Activated CD4-positive, alpha-beta T cell treated with anti-CD3 and anti-CD28 coated beads for 36 hours (primary cell): ENCODE measurements around the gene DHX34. TPM values are rescaled to one million over a fixed set of nuclear protein-coding genes. Genes with fewer than 3 reads are reported as not detected.
"Not testable (repeated sequence)": the region's sequence is repeated elsewhere in the genome, so short reads cannot be mapped to it uniquely, and the experiment has no call there.

Experiments
- ATAC-seq: fragments of 200-7000 bp; cut with Tn5 transposase; one replicate; pipeline ENCODE4 v1.10.0; 2021; ENCODE audit warnings: mild to moderate bottlenecking, moderate library complexity
- CTCF ChIA-PET: fragments of 350-600 bp; sonication (Branson Sonifier 250); formaldehyde crosslinking; loops from one replicate; lab custom pipeline; 2021; ENCODE audit warnings: antibody characterized with exemption; lab: Charles Lee
- POLR2A ChIA-PET: fragments of 350-600 bp; sonication (Branson Sonifier 250); formaldehyde crosslinking; loops from one replicate; lab custom pipeline; 2021; ENCODE audit warnings: antibody characterized with exemption, inconsistent platforms; lab: Charles Lee
- DNase-seq: peaks from one replicate; pipeline ENCODE4 v3.0.0-alpha.2; 2020
- H3K27ac Mint-ChIP-seq: one replicate; pipeline ENCODE4 v1.8.0; 2021; ENCODE audit warnings: mixed read lengths
- H3K27me3 Mint-ChIP-seq: one replicate; pipeline ENCODE4 v1.8.0; 2021; ENCODE audit warnings: mixed read lengths
- H3K36me3 Mint-ChIP-seq: one replicate; pipeline ENCODE4 v1.8.0; 2021; ENCODE audit warnings: low read depth, mixed read lengths
- H3K4me1 Mint-ChIP-seq: one replicate; pipeline ENCODE4 v1.8.0; 2021; ENCODE audit warnings: mixed read lengths
- H3K4me3 Mint-ChIP-seq: one replicate; pipeline ENCODE4 v1.8.0; 2021; ENCODE audit warnings: mild to moderate bottlenecking, moderate library complexity, mixed read lengths
- H3K9me3 Mint-ChIP-seq: one replicate; pipeline ENCODE4 v1.8.0; 2021; ENCODE audit warnings: low read depth, mixed read lengths
- intact Hi-C, 2 experiments: fragments of 100-400 bp; cut with DNase I in 1 of 2; cut with micrococcal nuclease in 1 of 2; formaldehyde crosslinking; loops; one replicate each; pipeline versions ENCODE4 v1.14.2 to v1.15.1; 2022 to 2024; cut with DNase I, micrococcal nuclease
- total RNA-seq, 2 experiments: library from RNA; stranded (reverse); gene quantifications; one replicate each; pipeline ENCODE4 v1.2.3, GENCODE V29; 2021

The DHX34 gene
- 10 to 100 TPM; 15.4 to 17.9 TPM for total RNA-seq

GRCh38 chr19:47348819-47349795 is at the start of gene DHX34:
Gene DHX34 (plus strand): TSS chr19:47349315. CDS start chr19:47353031, 3,716 bp downstream.
- POLR2A ChIA-PET: interaction anchor here (0.5 to 1.4 kb wide), 7 partner anchors 25 to 434 kb away, joined by 3 to 7 read pairs (median 3); partner anchors contain the start of genes INAFM1 and ZC3H4
- Mint-ChIP-seq H3K9me3 (no peaks in the 10 kb centered on the region), H3K4me3 (peak within 1 kb of the TSS; percentile 92), H3K4me1 (peaks cover 35% of the 10 kb centered on the region), H3K27me3 (no peaks in the 10 kb centered on the region), H3K27ac (peak within 1 kb of the TSS; percentile 94), H3K36me3 (peaks cover 28% of the 10 kb centered on the region)
- CTCF ChIA-PET: interaction anchor here (0.6 to 2.8 kb wide), 27 partner anchors 8 to 395 kb away, joined by 3 to 16 read pairs (median 4); partner anchors contain the start of genes BICRA, KPTN, NAPA and ZC3H4
- DNase-seq: peak; percentile 99
- intact Hi-C loops: loop anchor here (1.0 to 10.0 kb wide), 19 partner anchors 53 to 908 kb away; partner anchors contain the start of genes ZC3H4 (in 2 of the 2), BICRA (in 1 of the 2), CARD8 (in 1 of the 2) and CCDC9 (in 1 of the 2)
- ATAC-seq: peak; percentile 98

GRCh38 chr19:47300867-47301266 is 48.2 kb upstream of the DHX34 start:
- H3K27ac Mint-ChIP-seq, H3K4me3 Mint-ChIP-seq, ATAC-seq, H3K27me3 Mint-ChIP-seq, POLR2A ChIA-PET, H3K4me1 Mint-ChIP-seq, H3K36me3 Mint-ChIP-seq, DNase-seq, intact Hi-C loops, H3K9me3 Mint-ChIP-seq: not testable (repeated sequence)
- CTCF ChIA-PET: interaction anchor here (0.9 kb wide), 1 partner anchor 16 kb away, joined by 4 read pairs; no protein-coding TSS in a partner anchor

DNA sequence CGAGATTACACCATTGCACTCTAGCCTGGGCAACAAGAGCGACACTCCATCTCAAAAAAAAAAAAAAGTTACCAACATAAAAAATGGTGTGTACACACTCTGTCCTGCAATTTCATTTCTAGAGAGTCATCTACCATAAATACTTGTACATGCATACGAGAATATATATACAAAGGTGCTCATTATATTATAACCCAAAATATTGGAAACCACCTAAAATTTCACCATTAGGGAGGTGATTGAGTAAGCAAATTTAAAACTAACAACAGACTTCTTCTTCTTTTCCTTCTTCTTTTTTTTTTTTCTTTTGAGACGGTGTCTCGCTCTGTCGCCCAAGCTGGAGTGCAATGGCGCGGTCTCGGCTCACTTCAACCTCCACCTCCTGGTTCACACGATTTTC is 46.9 kb upstream of the DHX34 start:
- CTCF ChIA-PET: no interaction called here
- no peak overlapping the region for H3K27ac Mint-ChIP-seq
- no peaks in the 10 kb centered on the region for H3K9me3 Mint-ChIP-seq
- no peaks in the 10 kb centered on the region for H3K36me3 Mint-ChIP-seq
- peaks cover 9% of the 10 kb centered on the region for H3K27me3 Mint-ChIP-seq
- POLR2A ChIA-PET: no interaction called here
- DNase-seq (no peak), ATAC-seq (no peak)
- H3K4me3 Mint-ChIP-seq: no peak overlapping the region
- intact Hi-C loops: no loop called here
- peaks cover 4% of the 10 kb centered on the region for H3K4me1 Mint-ChIP-seq

- DNase-seq: no peak
- ATAC-seq: no peak
- Mint-ChIP-seq H3K9me3 (no peaks in the 10 kb centered on the region), H3K36me3 (no peaks in the 10 kb centered on the region), H3K4me1 (peaks cover 4% of the 10 kb centered on the region), H3K27me3 (peaks cover 9% of the 10 kb centered on the region), H3K4me3 (no peak overlapping the region), H3K27ac (no peak overlapping the region)
- intact Hi-C loops: no loop called here
- POLR2A ChIA-PET: no interaction called here
- CTCF ChIA-PET: interaction anchor here (0.9 to 2.5 kb wide), 5 partner anchors 8 to 124 kb away, joined by 3 to 9 read pairs (median 4); no protein-coding TSS in a partner anchor
These were observed 45.1 kb upstream of the DHX34 start for GRCh38 chr19:47303966-47304365.

DNA sequence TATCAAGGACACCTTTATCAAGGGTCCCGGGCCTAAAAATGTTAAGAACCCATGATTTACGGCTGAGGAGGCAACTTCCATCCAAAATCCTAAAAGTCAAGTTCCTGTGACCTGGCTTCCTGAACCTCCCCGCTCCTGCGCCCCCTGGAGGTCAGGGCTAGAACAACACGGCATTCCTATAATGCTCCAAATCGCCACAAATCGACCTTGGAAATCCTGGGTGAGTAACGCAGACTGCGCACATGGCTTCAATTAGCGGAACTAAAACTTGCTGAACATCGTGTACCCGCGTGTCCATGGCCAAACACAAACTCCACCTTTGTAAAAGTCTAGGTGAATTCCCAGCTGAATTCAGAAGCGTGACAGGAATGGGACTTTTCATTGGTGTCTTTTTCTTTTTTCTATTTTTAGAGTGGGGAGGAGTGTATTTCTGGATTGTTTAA is 43.8 kb upstream of the DHX34 start:
- POLR2A ChIA-PET: no interaction called here
- intact Hi-C loops: no loop called here

GRCh38 chr19:47306303-47306702 is 42.8 kb upstream of the DHX34 start:
- Mint-ChIP-seq H3K4me1 (peaks cover 4% of the 10 kb centered on the region), H3K4me3 (no peak overlapping the region), H3K36me3 (no peaks in the 10 kb centered on the region), H3K27me3 (peaks cover 11% of the 10 kb centered on the region), H3K27ac (no peak overlapping the region), H3K9me3 (no peaks in the 10 kb centered on the region)
- POLR2A ChIA-PET: no interaction called here
- DNase-seq (no peak), ATAC-seq (no peak)
- intact Hi-C loops: no loop called here
- CTCF ChIA-PET: interaction anchor here (0.5 to 2.5 kb wide), 5 partner anchors 9 to 219 kb away, joined by 3 to 9 read pairs (median 4); no protein-coding TSS in a partner anchor

More for the DNA sequence above, 43.8 kb upstream of the DHX34 start:
- peaks cover 11% of the 10 kb centered on the region for H3K27me3 Mint-ChIP-seq
- no peaks in the 10 kb centered on the region for H3K9me3 Mint-ChIP-seq
- peaks cover 4% of the 10 kb centered on the region for H3K4me1 Mint-ChIP-seq
- no peak overlapping the region for H3K27ac Mint-ChIP-seq
- ATAC-seq: no peak
- peak; percentile 70 for DNase-seq
- H3K36me3 Mint-ChIP-seq: no peaks in the 10 kb centered on the region
- CTCF ChIA-PET: interaction anchor here (0.7 to 2.5 kb wide), 12 partner anchors 11 to 328 kb away, joined by 3 to 9 read pairs (median 4); no protein-coding TSS in a partner anchor
- H3K4me3 Mint-ChIP-seq: no peak overlapping the region

GRCh38 chr19:47309038-47309437 is 40.1 kb upstream of the DHX34 start:
- Mint-ChIP-seq H3K4me3 (no peak overlapping the region), H3K27ac (no peak overlapping the region), H3K27me3 (peaks cover 12% of the 10 kb centered on the region), H3K36me3 (no peaks in the 10 kb centered on the region), H3K4me1 (peaks cover 4% of the 10 kb centered on the region), H3K9me3 (no peaks in the 10 kb centered on the region)
- CTCF ChIA-PET: interaction anchor here (0.6 to 1.1 kb wide), 2 partner anchors 9 to 12 kb away, joined by 3 read pairs; no protein-coding TSS in a partner anchor
- POLR2A ChIA-PET: no interaction called here
- intact Hi-C loops: no loop called here
- ATAC-seq (no peak), DNase-seq (no peak)

DNA sequence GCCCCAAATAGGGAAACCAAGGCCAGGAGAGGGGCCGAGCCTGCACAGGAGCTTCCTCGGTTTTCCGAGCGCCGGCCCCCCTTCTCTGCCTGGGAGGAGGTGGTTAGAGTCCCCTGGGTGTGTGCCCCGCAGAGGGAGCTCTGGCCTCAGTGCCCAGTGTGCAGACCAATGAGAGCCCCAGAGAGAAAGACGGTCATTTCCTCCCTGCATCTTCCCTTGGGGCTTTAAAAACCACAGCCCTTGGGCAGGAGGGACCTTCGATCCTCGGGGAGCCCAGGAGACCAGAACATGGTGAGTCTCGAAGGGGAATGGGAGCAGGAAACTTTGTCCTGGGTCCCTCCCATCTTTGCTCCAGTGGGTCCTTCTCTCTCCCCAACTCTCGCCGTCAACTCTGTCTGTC is 39.5 kb upstream of the DHX34 start, which contains the start of gene C5AR1:
C5AR1 (plus strand) TSS at position 254 of the 400 bp plus-strand sequence; CDS start at position 289, 35 bp downstream.
- Mint-ChIP-seq H3K27ac (no peak within 1 kb of the TSS), H3K36me3 (no peaks in the 10 kb centered on the region), H3K9me3 (no peaks in the 10 kb centered on the region), H3K27me3 (peaks cover 12% of the 10 kb centered on the region), H3K4me1 (peaks cover 4% of the 10 kb centered on the region), H3K4me3 (no peak within 1 kb of the TSS)
- DNase-seq: no peak
- intact Hi-C loops: no loop called here
- ChIA-PET POLR2A (no interaction called here), CTCF (no interaction called here)
- no peak for ATAC-seq

DNA sequence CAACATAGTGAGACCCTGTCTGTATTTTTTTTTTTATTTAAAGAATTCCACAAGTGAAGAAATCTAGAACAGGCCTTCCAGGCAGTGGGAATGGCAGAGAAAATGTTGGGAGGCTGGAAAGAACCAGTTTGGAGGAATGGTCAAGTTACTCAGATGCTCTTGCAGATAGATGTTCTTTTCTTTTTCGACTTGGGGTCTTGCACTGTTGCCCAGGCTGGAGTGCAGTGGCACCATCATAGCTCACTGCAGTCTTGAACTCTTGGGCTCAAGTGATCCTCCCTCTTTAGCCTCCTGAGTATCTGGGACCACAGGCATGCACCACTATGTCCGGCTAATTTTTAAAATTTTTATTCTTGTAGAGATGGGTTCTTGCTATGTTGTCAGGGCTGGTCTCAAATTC is 38.8 kb upstream of the DHX34 start:
- POLR2A ChIA-PET: no interaction called here
- H3K9me3 Mint-ChIP-seq: no peaks in the 10 kb centered on the region
- no peaks in the 10 kb centered on the region for H3K36me3 Mint-ChIP-seq
- no peak overlapping the region for H3K4me3 Mint-ChIP-seq
- intact Hi-C loops: no loop called here
- CTCF ChIA-PET: no interaction called here
- peaks cover 12% of the 10 kb centered on the region for H3K27me3 Mint-ChIP-seq
- ATAC-seq (no peak), DNase-seq (no peak)
- H3K4me1 Mint-ChIP-seq: peaks cover 4% of the 10 kb centered on the region
- no peak overlapping the region for H3K27ac Mint-ChIP-seq

DNA sequence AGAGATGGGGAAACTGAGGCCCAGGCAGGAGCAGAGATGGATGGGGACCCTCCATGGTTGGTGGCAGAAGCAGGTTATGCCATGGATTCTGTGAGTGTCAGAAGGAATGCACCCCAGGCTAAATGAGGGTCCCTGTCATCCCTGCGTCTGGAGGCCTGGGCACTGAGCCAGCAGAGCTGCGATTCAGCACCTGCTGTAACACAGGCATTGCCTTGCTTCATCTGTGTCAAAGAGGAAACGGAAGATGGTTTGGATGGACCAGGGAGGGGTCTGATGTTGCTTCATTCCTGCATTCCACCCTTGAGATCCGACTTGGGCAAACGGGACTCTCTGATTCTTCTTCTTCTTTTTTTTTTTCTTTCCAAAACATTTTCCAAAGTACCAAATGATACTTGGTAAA is 38.3 kb upstream of the DHX34 start:
- peaks cover 10% of the 10 kb centered on the region for H3K27me3 Mint-ChIP-seq
- H3K27ac Mint-ChIP-seq: no peak overlapping the region
- no peaks in the 10 kb centered on the region for H3K36me3 Mint-ChIP-seq
- ATAC-seq: no peak
- CTCF ChIA-PET: no interaction called here
- POLR2A ChIA-PET: no interaction called here
- no peak for DNase-seq
- peaks cover 6% of the 10 kb centered on the region for H3K4me1 Mint-ChIP-seq
- no peak overlapping the region for H3K4me3 Mint-ChIP-seq
- intact Hi-C loops: no loop called here
- H3K9me3 Mint-ChIP-seq: no peaks in the 10 kb centered on the region

- ChIA-PET POLR2A (no interaction called here), CTCF (no interaction called here)
- intact Hi-C loops: no loop called here
- peaks cover 6% of the 10 kb centered on the region for H3K4me1 Mint-ChIP-seq
- DNase-seq: no peak
- H3K27ac Mint-ChIP-seq: no peak overlapping the region
- no peak overlapping the region for H3K4me3 Mint-ChIP-seq
- H3K36me3 Mint-ChIP-seq: no peaks in the 10 kb centered on the region
- H3K9me3 Mint-ChIP-seq: no peaks in the 10 kb centered on the region
- ATAC-seq: no peak
- peaks cover 14% of the 10 kb centered on the region for H3K27me3 Mint-ChIP-seq
These were observed 36.6 kb upstream of the DHX34 start for GRCh38 chr19:47312366-47313006.
